ENCODE measurements around the gene TROAP. TPM values are rescaled to one million over a fixed set of nuclear protein-coding genes. Genes with fewer than 3 reads are reported as not detected.

The TROAP gene
- total and polyA plus RNA-seq, 8 donors, result 0.08 to 1.3 (median 0.46) TPM; not detected in 1

DNA sequence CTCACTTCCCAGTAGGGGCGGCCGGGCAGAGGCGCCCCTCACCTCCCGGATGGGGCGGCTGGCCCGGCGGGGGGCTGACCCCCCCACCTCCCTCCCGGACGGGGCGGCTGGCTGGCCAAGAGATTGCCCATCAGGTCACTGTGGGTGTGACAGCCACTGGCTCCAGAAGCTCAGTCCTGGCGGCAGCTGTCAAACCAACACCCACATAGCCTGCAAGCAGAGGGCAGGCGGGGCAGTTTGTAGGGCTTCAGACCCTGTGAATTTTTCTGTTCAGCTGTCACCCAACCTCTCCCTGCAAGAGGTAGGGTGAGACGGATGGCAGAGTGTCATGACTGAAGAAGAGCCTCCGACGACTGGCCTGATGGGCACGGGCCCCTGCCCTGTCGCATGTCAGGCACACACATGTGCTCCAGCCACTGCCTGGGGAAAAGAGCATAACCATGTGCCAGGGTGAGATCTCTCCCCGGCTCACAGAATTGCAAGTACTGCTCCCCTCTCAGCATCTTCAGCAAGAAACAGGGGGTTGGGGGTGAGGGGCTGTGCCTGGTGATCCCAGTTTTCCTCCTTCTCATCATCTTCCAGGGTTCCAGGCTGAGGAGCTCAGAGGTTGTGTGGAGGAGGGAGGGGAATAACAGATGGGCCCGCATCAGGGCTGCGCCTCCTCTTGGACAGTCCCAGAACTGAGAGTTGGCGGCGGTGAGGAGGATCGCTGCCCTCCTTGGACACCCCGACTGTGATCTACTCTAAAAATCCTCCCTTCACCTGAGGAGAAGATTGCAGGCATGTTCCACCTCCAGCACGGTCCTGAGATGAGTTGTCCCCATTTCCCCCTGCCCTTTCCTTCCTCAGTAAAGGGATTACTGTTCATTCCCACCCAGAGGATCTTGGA is 39.3 kb upstream of the TROAP start:
- H3K9me3 ChIP-seq, result no peaks in the 10 kb centered on the region
- ATAC-seq (no peak), FAIRE-seq (no peak), DNase-seq (peak in 1 of 6 donors; percentile 40)
- intact Hi-C loops (cut with DNase I), result no loop called here
- peaks cover 0 to 2% (median 0%) of the 10 kb centered on the region in 3 donors for H3K4me1 ChIP-seq
- peaks cover 0 to 4% (median 0%) of the 10 kb centered on the region in 4 donors for H3K27me3 ChIP-seq
- WGBS, 2 donors, result 74 to 79% methylated on average over 25 of the region's 25 CpGs
- no peak overlapping the region for H3K4me3 ChIP-seq
- no peak overlapping the region for H3K27ac ChIP-seq
- no peaks in the 10 kb centered on the region for H3K36me3 ChIP-seq
- TF ChIP-seq, protein P1, sequence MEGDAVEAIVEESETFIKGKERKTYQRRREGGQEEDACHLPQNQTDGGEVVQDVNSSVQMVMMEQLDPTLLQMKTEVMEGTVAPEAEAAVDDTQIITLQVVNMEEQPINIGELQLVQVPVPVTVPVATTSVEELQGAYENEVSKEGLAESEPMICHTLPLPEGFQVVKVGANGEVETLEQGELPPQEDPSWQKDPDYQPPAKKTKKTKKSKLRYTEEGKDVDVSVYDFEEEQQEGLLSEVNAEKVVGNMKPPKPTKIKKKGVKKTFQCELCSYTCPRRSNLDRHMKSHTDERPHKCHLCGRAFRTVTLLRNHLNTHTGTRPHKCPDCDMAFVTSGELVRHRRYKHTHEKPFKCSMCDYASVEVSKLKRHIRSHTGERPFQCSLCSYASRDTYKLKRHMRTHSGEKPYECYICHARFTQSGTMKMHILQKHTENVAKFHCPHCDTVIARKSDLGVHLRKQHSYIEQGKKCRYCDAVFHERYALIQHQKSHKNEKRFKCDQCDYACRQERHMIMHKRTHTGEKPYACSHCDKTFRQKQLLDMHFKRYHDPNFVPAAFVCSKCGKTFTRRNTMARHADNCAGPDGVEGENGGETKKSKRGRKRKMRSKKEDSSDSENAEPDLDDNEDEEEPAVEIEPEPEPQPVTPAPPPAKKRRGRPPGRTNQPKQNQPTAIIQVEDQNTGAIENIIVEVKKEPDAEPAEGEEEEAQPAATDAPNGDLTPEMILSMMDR (IDR thresholded peaks at IDR 0.05), result no peak

DNA sequence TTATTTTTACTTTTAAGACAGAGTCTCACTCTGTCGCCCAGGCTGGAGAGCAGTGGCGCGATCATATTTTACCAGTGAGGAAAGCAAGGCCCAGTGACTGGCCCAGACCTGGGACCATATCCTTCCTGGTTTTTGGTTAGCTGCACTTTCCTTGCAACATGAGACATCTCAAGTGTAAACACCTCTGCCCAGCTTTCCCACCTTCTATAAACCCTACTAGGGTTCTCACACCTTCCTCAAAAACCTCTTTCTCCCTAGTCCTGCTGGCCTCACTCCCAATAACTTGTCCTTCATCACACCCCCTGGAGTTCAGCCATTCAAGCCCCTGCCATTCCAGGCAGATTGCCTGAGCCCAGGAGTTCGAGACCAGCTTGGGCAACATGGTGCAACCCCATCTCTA is 38.4 kb upstream of the TROAP start:
- TF ChIP-seq, protein P1 (IDR thresholded peaks at IDR 0.05), result no peak

DNA sequence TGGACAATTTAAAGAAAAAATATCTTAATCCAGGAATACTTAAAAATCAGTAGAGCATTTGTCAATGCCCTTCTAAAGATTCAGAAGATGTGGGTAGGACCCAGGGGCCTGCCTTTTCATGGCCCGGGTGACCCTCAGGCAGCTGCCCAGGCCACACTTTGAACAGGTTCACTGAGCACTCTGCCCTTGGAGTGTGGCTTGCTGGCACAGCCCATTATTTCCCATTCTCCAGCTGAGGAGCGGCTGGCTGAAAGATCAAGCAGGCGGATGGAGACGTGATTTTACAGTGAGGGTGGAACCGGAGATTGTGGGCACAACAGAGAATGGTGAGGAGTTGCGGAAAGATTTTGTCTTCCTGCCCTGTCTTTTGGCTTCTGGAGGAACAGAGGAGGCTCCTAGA is 35.2 kb upstream of the TROAP start:
- Histone ChIP-seq H3K4me1 (no peaks in the 10 kb centered on the region), H3K9me3 (no peaks in the 10 kb centered on the region), H3K36me3 (no peaks in the 10 kb centered on the region), H3K27me3 (peaks cover 0 to 4% (median 0%) of the 10 kb centered on the region in 4 donors), H3K4me3 (no peak overlapping the region), H3K27ac (no peak overlapping the region)
- no peak for FAIRE-seq
- DNase-seq, result peak in 1 of 6 donors; percentile 13
- WGBS, 2 donors, result 34 to 39% methylated on average over 6 of the region's 6 CpGs
- TF ChIP-seq, protein P1 (IDR thresholded peaks at IDR 0.05), result no peak
- ATAC-seq, result peak in 1 of 4 donors; percentile 12
- intact Hi-C loops (cut with DNase I), result no loop called here

More for the DNA sequence above, 38.4 kb upstream of the TROAP start:
- peak in 1 of 6 donors; percentile 4 for DNase-seq
- Histone ChIP-seq H3K36me3 (no peaks in the 10 kb centered on the region), H3K4me3 (no peak overlapping the region), H3K27me3 (peaks cover 0 to 4% (median 0%) of the 10 kb centered on the region in 4 donors), H3K4me1 (no peaks in the 10 kb centered on the region), H3K27ac (no peak overlapping the region), H3K9me3 (no peaks in the 10 kb centered on the region)
- no peak for FAIRE-seq
- intact Hi-C loops (cut with DNase I), result no loop called here
- no peak for ATAC-seq
- WGBS, 2 donors, result 80 to 85% methylated on average over 4 of the region's 4 CpGs

DNA sequence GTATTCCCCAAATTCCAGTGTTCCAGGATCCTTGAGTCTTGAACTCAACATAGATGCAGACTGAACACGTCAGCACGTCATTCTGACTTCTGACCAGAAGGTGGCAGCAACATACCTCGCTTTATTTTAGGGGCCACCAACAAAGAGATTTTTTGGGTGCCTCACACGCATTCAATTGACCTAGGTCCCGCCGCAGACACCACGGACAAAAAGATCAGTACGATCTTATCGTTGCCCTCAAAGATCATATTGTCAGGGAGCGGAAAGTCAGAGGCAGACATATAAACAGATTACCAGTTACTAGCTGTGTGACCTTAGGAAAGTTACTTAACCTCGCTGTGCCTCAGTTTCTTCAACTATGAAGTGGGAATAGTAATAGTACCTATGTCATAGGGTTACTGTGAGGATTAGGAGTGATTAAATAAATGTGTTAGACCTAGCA is 34.6 kb upstream of the TROAP start:
- no peak overlapping the region for H3K27ac ChIP-seq
- H3K9me3 ChIP-seq, result no peaks in the 10 kb centered on the region
- DNase-seq, result peak in 3 of 6 donors; percentile 49 to 63 (median 63)
- no peaks in the 10 kb centered on the region for H3K36me3 ChIP-seq
- H3K4me3 ChIP-seq, result no peak overlapping the region
- WGBS, 2 donors, result 3 to 7% methylated on average over 11 of the region's 11 CpGs
- ATAC-seq, result peak; percentile 58 to 91 (median 74)
- H3K27me3 ChIP-seq, result peaks cover 0 to 4% (median 0%) of the 10 kb centered on the region in 4 donors
- no peaks in the 10 kb centered on the region for H3K4me1 ChIP-seq
- TF ChIP-seq, protein P1 (IDR thresholded peaks at IDR 0.05), result peak; percentile 65 to 80 (median 78)
- intact Hi-C loops (cut with DNase I), result no loop called here
- FAIRE-seq, result no peak
